Measurements from ENCODE around the gene ZNF688. TPM values are rescaled to one million over a fixed set of nuclear protein-coding genes. Genes with fewer than 3 reads are reported as not detected.

The ZNF688 gene
- total RNA-seq, 1 experiment from 2014 or later: 5.5 TPM

- Histone ChIP-seq H3K4me3 (ENCODE audit: low read length) (peak overlapping the region; percentile 89; the same call in 1 of the 2 replicates), H3K9me3 (ENCODE audit: low read length) (no peaks in the 10 kb centered on the region), H3K9me2 (replicated peaks; ENCODE audit: low read length) (no peaks in the 10 kb centered on the region), H3K4me2 (ENCODE audit: low read length) (peak overlapping the region; percentile 95), H3K36me3 (ENCODE audit: low read depth, low read length) (no peaks in the 10 kb centered on the region), H3K79me2 (ENCODE audit: low read length) (peaks cover 8% of the 10 kb centered on the region), H3K27me3 (ENCODE audit: low read length) (no peaks in the 10 kb centered on the region), H3F3A (ENCODE audit: low read length, unreplicated experiment) (no peaks in the 10 kb centered on the region), H3K4me1 (ENCODE audit: insufficient read depth, low read length) (peaks cover 7% of the 10 kb centered on the region), H4K20me1 (ENCODE audit: low read length) (no peaks in the 10 kb centered on the region), H3K9ac (ENCODE audit: low read length) (peak overlapping the region; percentile 43), H3K27ac (ENCODE audit: low read length) (peak overlapping the region; percentile 60), H2AFZ (ENCODE audit: low read length) (peak overlapping the region; percentile 87)
- intact Hi-C loops (cut with micrococcal nuclease): loop anchor here (10.0 kb wide), 2 partner anchors 83 to 107 kb away; partner anchors contain the start of gene SEPHS2
- DNase-seq: peak; percentile 28
- TSS peak; percentile 87 for BruUV-seq (replicated peaks)
- TF ChIP-seq EZH2phosphoT487 (IDR thresholded peaks at IDR 0.05; ENCODE audit: borderline replicate concordance, low read length): no peak
- no peak for TF ChIP-seq CTCF (conservative IDR thresholded peaks at IDR 0.05; ENCODE audit: low read depth, low read length)
- TF ChIP-seq EZH2 (IDR thresholded peaks at IDR 0.05; ENCODE audit: low read length, unreplicated experiment): no peak
- CTCF ChIA-PET: interaction anchor here (1.2 kb wide), 1 partner anchor 88 kb away, joined by 4 read pairs; no protein-coding TSS in a partner anchor
- ATAC-seq: no peak; the same call in 1 of the 2 replicates
- POLR2A ChIA-PET (ENCODE audit: unreplicated experiment): interaction anchor here (1.1 kb wide), 1 partner anchor 98 kb away, joined by 5 read pairs; the partner anchor contains the start of gene DCTPP1
Measured at GRCh38 chr16:30527635-30528178, 43.8 kb downstream of the ZNF688 start.

GRCh38 chr16:30526823-30527634 is 44.5 kb downstream of the ZNF688 start:
- H3K4me3 ChIP-seq (ENCODE audit: low read length): peak overlapping the region; percentile 89
- H2AFZ ChIP-seq (ENCODE audit: low read length): peak overlapping the region; percentile 87
- no peaks in the 10 kb centered on the region for H3K9me2 ChIP-seq (replicated peaks; ENCODE audit: low read length)
- peak; percentile 89 for ATAC-seq
- H3K36me3 ChIP-seq (ENCODE audit: low read depth, low read length): no peaks in the 10 kb centered on the region
- POLR2A ChIA-PET (ENCODE audit: unreplicated experiment): interaction anchor here (0.6 to 1.1 kb wide), 2 partner anchors 25 to 97 kb away, joined by 3 to 5 read pairs; partner anchors contain the start of gene DCTPP1
- CTCF ChIA-PET: interaction anchor here (1.2 kb wide), 1 partner anchor 89 kb away, joined by 4 read pairs; no protein-coding TSS in a partner anchor
- TF ChIP-seq CTCF (conservative IDR thresholded peaks at IDR 0.05; ENCODE audit: low read depth, low read length): peak; percentile 21; the same call in 1 of the 2 replicates
- TF ChIP-seq EZH2 (IDR thresholded peaks at IDR 0.05; ENCODE audit: low read length, unreplicated experiment): no peak
- intact Hi-C loops (cut with micrococcal nuclease): loop anchor here (10.0 kb wide), 2 partner anchors 82 to 108 kb away; partner anchors contain the start of gene SEPHS2
- peak; percentile 95 for DNase-seq
- H3K4me2 ChIP-seq (ENCODE audit: low read length): peak overlapping the region; percentile 95
- no TSS peak for BruUV-seq (replicated peaks)
- H3K27ac ChIP-seq (ENCODE audit: low read length): peak overlapping the region; percentile 88
- H3K79me2 ChIP-seq (ENCODE audit: low read length): peaks cover 8% of the 10 kb centered on the region
- H3K9ac ChIP-seq (ENCODE audit: low read length): peak overlapping the region; percentile 95
- no peaks in the 10 kb centered on the region for H3K9me3 ChIP-seq (ENCODE audit: low read length)
- no peaks in the 10 kb centered on the region for H3F3A ChIP-seq (ENCODE audit: low read length, unreplicated experiment)
- H3K4me1 ChIP-seq (ENCODE audit: insufficient read depth, low read length): peaks cover 7% of the 10 kb centered on the region
- H3K27me3 ChIP-seq (ENCODE audit: low read length): no peaks in the 10 kb centered on the region
- no peaks in the 10 kb centered on the region for H4K20me1 ChIP-seq (ENCODE audit: low read length)
